ENCODE results near the gene CALCOCO1.

Gene CALCOCO1

GRCh38 chr12:53659571-53659981 lies 67.7 kb downstream of the CALCOCO1 start:
- DNase-seq (ENCODE audit: low spot score), result no peak

- peak; percentile 87 for DNase-seq (ENCODE audit: low spot score)
Measured at GRCh38 chr12:53659011-53659551, 68.2 kb downstream of the CALCOCO1 start.
